Neural crest cell (in vitro differentiated cells): Measurements from ENCODE around the gene MC3R. TPM values are rescaled to one million over a fixed set of nuclear protein-coding genes. Genes with fewer than 3 reads are reported as not detected.

Experiments
- DNase-seq: peaks from one replicate; pipeline ENCODE4 v3.0.0; 2021; ENCODE audit warnings: low read depth, mixed read lengths, low spot score
- H3K27ac Mint-ChIP-seq: one replicate; pipeline ENCODE4 v1.8.0; 2021; ENCODE audit warnings: mild to moderate bottlenecking, mixed read lengths; ENCODE audit not compliant: unreplicated experiment
- H3K27me3 Mint-ChIP-seq: 2 replicates; pipeline ENCODE4 v1.8.0; 2021; ENCODE audit warnings: low read depth, mild to moderate bottlenecking, mixed read lengths
- H3K36me3 Mint-ChIP-seq: 2 replicates; pipeline ENCODE4 v1.8.0; 2021; ENCODE audit warnings: low read depth, mild to moderate bottlenecking, mixed read lengths
- H3K4me1 Mint-ChIP-seq: 2 replicates; pipeline ENCODE4 v1.8.0; 2021; ENCODE audit warnings: mixed read lengths
- H3K4me3 Mint-ChIP-seq: one replicate; pipeline ENCODE4 v1.8.0; 2021; ENCODE audit warnings: mild to moderate bottlenecking, mixed read lengths
- H3K9me3 Mint-ChIP-seq: 2 replicates; pipeline ENCODE4 v1.8.0; 2021; ENCODE audit warnings: mixed read lengths
- CTCF ChIP-seq: fragments of 200-600 bp; sonication (generic); conservative IDR thresholded peaks from 2 replicates; pipeline ENCODE4 v1.5.0; 2021; ENCODE audit warnings: antibody characterized with exemption, mild to moderate bottlenecking
- total RNA-seq: library from RNA; stranded (reverse); gene quantifications from 2 replicates; pipeline ENCODE4 v1.2.1, GENCODE V29; 2021

The MC3R gene
- total RNA-seq, 1 donor from 2014 or later: not detected

- Mint-ChIP-seq H3K27ac (no peak overlapping the region), H3K27me3 (peaks cover 3% of the 10 kb centered on the region), H3K4me1 (no peaks in the 10 kb centered on the region), H3K9me3 (peaks cover 20% of the 10 kb centered on the region), H3K36me3 (no peaks in the 10 kb centered on the region), H3K4me3 (no peak overlapping the region)
- no peak for DNase-seq
- no peak for TF ChIP-seq CTCF
These were observed 50.8 kb downstream of the MC3R start for GRCh38 chr20:56299362-56299761.

Other genes with a start within 250 kb of the MC3R start
- gene CBLN4, start 243.2 kb upstream of the MC3R start, total RNA-seq: not detected in 2 replicates
- 30.8 and 33.2 TPM in 2 replicates for gene FAM210B, start 110.2 kb downstream of the MC3R start, total RNA-seq
- 60.3 and 65.2 TPM in 2 replicates for gene AURKA, start 143.5 kb downstream of the MC3R start, total RNA-seq
- 51.9 and 52.7 TPM in 2 replicates for gene CSTF1, start 143.9 kb downstream of the MC3R start, total RNA-seq
- 0.14 and 0.16 TPM in 2 replicates for gene CASS4, start 163.5 kb downstream of the MC3R start, total RNA-seq
- 70.7 and 75.3 TPM in 2 replicates for gene RTF2, start 219.9 kb downstream of the MC3R start, total RNA-seq